Adrenal gland (tissue), 12 donors: Measurements from ENCODE around the gene SMURF2. TPM values are rescaled to one million over a fixed set of nuclear protein-coding genes. Genes with fewer than 3 reads are reported as not detected.
A peak's percentile ranks its signal among the peaks of the same experiment; 100 is the strongest.

Source experiments
- DNase-seq, 7 donors: peaks; one replicate each; pipeline ENCODE4 v3.0.0-alpha.2; 2019 to 2020
- H3K27ac ChIP-seq, 5 donors: fragments of 200-600 bp; sonication (generic) in 4 of 5; 1 replicate in 3 of 5; 2 replicates in 2 of 5; pipeline versions ENCODE4 v1.5.1 to v1.8.0; 2016 to 2020; ENCODE audit warnings: mild to moderate bottlenecking in 1 of 5
- H3K27me3 ChIP-seq: fragments of 200-600 bp; 2 replicates; pipeline ENCODE4 v1.8.0; 2021
- H3K36me3 ChIP-seq, 2 donors: fragments of 200-600 bp; replicated peaks in 1 of 2; 1 replicate in 1 of 2; 2 replicates in 1 of 2; pipeline versions ENCODE4 v1.5.1 to v1.8.0; 2018 to 2022
- H3K4me1 ChIP-seq, 2 donors: fragments of 200-600 bp; replicated peaks in 1 of 2; 1 replicate in 1 of 2; 2 replicates in 1 of 2; pipeline versions ENCODE4 v1.5.1 to v1.8.0; 2018 to 2021
- H3K4me3 ChIP-seq, 4 donors: fragments of 200-600 bp; sonication (generic) in 3 of 4; one replicate each; pipeline ENCODE4 v1.5.1; 2016 to 2018
- H3K9me3 ChIP-seq, 3 donors: fragments of 200-600 bp; sonication (generic) in 1 of 3; replicated peaks in 1 of 3; 1 replicate in 2 of 3; 2 replicates in 1 of 3; pipeline versions ENCODE4 v1.5.1 to v1.8.0; 2016 to 2021
- POLR2A ChIP-seq, 2 donors: fragments of 450-650 bp; IDR thresholded peaks; one replicate each; pipeline ENCODE4 v1.6.1; 2017; ENCODE audit warnings: antibody characterized with exemption in 2 of 2, mild to moderate bottlenecking in 2 of 2, moderate library complexity in 1 of 2
- WGBS, 4 donors: extraction: QIAGEN DNeasy Blood & Tissue Kit in 2 of 4; methylation state at CpG; one replicate each; pipeline versions ENCODE4 v1.1.5 to v1.1.7; 2013 to 2017; 5-methylcytosine and 5-hydroxymethylcytosine counted together
- intact Hi-C, 2 donors: fragments of 100-400 bp; cut with DNase I; formaldehyde crosslinking; loops; one replicate each; pipeline versions ENCODE4 v1.14.1 to v1.15.0; 2022 to 2023
- polyA plus RNA-seq, 3 donors: library from polyadenylated mRNA; stranded (reverse); fragments of 200-250 nt in 2 of 3; fragments of 350-450 nt in 1 of 3; fragmentation: Illumina TruSeq in 1 of 3; extraction: RNeasy Lipid Tissue Mini Kit (QIAGEN cat#74804) in 1 of 3; gene quantifications; one replicate each; pipeline ENCODE4 v1.2.3, GENCODE V29; 2013 to 2014
- total RNA-seq, 9 donors: library from RNA; depleted of rRNA in 4 of 9; stranded (reverse); fragments of >200 nt in 4 of 9; fragments of 120-200 nt in 1 of 9; fragmentation: NEBNext Ultra II Directional in 1 of 9; extraction: Animal tissue kit (Norgen Biotek cat#: 25700) in 1 of 9; gene quantifications; one replicate each; pipeline versions ENCODE4 v1.1.0 to v1.2.4, GENCODE V29; 2013 to 2023
- TF ChIP-seq, protein P1 (sequence below), 6 experiments: fragments of 450-650 bp in 4 of 6; fragments of 200-600 bp in 2 of 6; sonication (generic) in 1 of 6; IDR thresholded peaks; 1 replicate in 5 of 6; 2 replicates in 1 of 6; pipeline versions ENCODE4 v1.5.1 to v1.8.0; 2016 to 2021; ENCODE audit warnings: antibody characterized with exemption in 6 of 6, mild to moderate bottlenecking in 2 of 6, moderate library complexity in 1 of 6
- donor health status: healthy with polysubstance abuse.
- donor health status: Bipolar disorder and iron deficiency.
- donor health status: DM: yes; HTN: yes; CAD: no.
- donor health status: DM: no; HTN: no; CAD: no.
- donor health status: DM: no; HTN: no; CAD: no.
- donor health status: DM: yes; HTN: yes; CAD: no.

SMURF2 gene
- total and polyA plus RNA-seq, 12 donors, result 7.7 to 36.9 (median 15.0) TPM

- H3K4me3 ChIP-seq, result no peak overlapping the region
- TF ChIP-seq POLR2A (IDR thresholded peaks at IDR 0.05), result no peak
- TF ChIP-seq, protein P1, sequence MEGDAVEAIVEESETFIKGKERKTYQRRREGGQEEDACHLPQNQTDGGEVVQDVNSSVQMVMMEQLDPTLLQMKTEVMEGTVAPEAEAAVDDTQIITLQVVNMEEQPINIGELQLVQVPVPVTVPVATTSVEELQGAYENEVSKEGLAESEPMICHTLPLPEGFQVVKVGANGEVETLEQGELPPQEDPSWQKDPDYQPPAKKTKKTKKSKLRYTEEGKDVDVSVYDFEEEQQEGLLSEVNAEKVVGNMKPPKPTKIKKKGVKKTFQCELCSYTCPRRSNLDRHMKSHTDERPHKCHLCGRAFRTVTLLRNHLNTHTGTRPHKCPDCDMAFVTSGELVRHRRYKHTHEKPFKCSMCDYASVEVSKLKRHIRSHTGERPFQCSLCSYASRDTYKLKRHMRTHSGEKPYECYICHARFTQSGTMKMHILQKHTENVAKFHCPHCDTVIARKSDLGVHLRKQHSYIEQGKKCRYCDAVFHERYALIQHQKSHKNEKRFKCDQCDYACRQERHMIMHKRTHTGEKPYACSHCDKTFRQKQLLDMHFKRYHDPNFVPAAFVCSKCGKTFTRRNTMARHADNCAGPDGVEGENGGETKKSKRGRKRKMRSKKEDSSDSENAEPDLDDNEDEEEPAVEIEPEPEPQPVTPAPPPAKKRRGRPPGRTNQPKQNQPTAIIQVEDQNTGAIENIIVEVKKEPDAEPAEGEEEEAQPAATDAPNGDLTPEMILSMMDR (IDR thresholded peaks at IDR 0.05), result no peak
- H3K4me1 ChIP-seq, result peaks cover 0 to 55% of the 10 kb centered on the region in 2 donors
- DNase-seq, result no peak
- H3K9me3 ChIP-seq, result no peaks in the 10 kb centered on the region
- intact Hi-C loops, result no loop called here
- H3K36me3 ChIP-seq, result no peaks in the 10 kb centered on the region
- no peaks in the 10 kb centered on the region for H3K27me3 ChIP-seq
- no peak overlapping the region for H3K27ac ChIP-seq
- 62 to 75% (median 70%) methylated on average over 2 of the region's 2 CpGs for WGBS, 4 donors
Measured at GRCh38 chr17:64632606-64633005, 29.5 kb downstream of the SMURF2 start.

DNA sequence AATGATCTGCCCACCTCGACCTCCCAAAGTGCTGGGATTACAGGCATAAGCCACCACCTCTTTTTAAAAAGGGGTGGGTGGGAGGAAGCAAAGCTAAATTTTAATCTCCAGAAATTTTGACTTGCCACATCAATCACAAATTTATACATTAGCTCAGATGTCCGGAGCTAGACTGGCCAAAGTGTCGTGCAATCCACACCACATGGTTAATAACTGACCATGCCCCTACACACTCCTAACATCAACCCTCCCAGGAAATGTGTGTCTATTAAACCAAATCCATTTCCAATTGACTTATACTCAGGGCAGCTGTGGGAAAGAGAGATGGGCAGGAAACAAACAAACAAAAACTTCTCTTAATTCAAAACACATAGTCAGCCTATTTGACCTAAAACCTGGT, 29.9 kb downstream of the SMURF2 start:
- H3K4me3 ChIP-seq, result no peak overlapping the region
- intact Hi-C loops, result no loop called here
- no peaks in the 10 kb centered on the region for H3K36me3 ChIP-seq
- no peaks in the 10 kb centered on the region for H3K27me3 ChIP-seq
- H3K27ac ChIP-seq, result no peak overlapping the region
- 69 to 87% (median 77%) methylated on average over 3 of the region's 3 CpGs for WGBS, 4 donors
- TF ChIP-seq, protein P1 (IDR thresholded peaks at IDR 0.05), result no peak
- no peak for TF ChIP-seq POLR2A (IDR thresholded peaks at IDR 0.05)
- DNase-seq, result no peak
- no peaks in the 10 kb centered on the region for H3K9me3 ChIP-seq
- H3K4me1 ChIP-seq, result peaks cover 0 to 56% of the 10 kb centered on the region in 2 donors

- H3K36me3 ChIP-seq, result no peaks in the 10 kb centered on the region
- TF ChIP-seq, protein P1 (IDR thresholded peaks at IDR 0.05), result no peak
- TF ChIP-seq POLR2A (IDR thresholded peaks at IDR 0.05), result no peak
- intact Hi-C loops, result no loop called here
- 74 to 81% (median 78%) methylated on average over 6 of the region's 6 CpGs for WGBS, 4 donors
- H3K9me3 ChIP-seq, result no peaks in the 10 kb centered on the region
- no peaks in the 10 kb centered on the region for H3K27me3 ChIP-seq
- DNase-seq, result no peak
- H3K4me1 ChIP-seq, result peaks cover 5 to 54% of the 10 kb centered on the region in 2 donors
- H3K4me3 ChIP-seq, result no peak overlapping the region
- peak overlapping the region in 1 of 5 donors; percentile 17 for H3K27ac ChIP-seq
Measured at GRCh38 chr17:64630309-64631223, 31.5 kb downstream of the SMURF2 start.

DNA sequence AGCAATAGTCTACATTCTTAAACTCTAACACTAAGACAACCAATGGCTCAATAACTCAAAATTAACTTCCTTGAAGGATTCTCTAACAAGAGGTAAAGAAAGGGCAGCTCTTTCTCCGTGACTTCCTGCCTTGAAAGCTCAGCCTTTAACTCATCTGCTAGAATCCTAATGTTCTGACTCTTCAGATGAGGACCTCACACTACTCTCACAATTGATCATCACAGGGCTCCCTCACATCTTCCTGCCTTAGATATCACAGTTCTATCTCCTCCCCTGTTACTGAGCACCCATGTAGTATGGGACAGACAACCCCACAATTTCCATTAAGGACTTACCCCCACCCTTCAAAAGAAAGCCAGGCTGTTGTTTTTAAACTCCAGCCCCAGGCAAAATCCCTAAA, 33.5 kb downstream of the SMURF2 start:
- intact Hi-C loops, result no loop called here
- Histone ChIP-seq H3K4me1 (peaks cover 7 to 47% of the 10 kb centered on the region in 2 donors), H3K9me3 (no peaks in the 10 kb centered on the region), H3K4me3 (no peak overlapping the region), H3K36me3 (no peaks in the 10 kb centered on the region), H3K27me3 (no peaks in the 10 kb centered on the region), H3K27ac (no peak overlapping the region)
- DNase-seq, result no peak
- TF ChIP-seq, protein P1 (IDR thresholded peaks at IDR 0.05), result no peak
- no peak for TF ChIP-seq POLR2A (IDR thresholded peaks at IDR 0.05)
- 74 to 86% (median 84%) methylated on average over 1 of the region's 1 CpG for WGBS, 4 donors
